Measurements from ENCODE around the gene C1orf167. TPM values are rescaled to one million over a fixed set of nuclear protein-coding genes. Genes with fewer than 3 reads are reported as not detected.
"Not testable (repeated sequence)": the region's sequence is repeated elsewhere in the genome, so short reads cannot be mapped to it uniquely, and the experiment has no call there.

C1orf167 gene
- total RNA-seq, 1 donor from 2014 or later: not detected

- Mint-ChIP-seq H3K4me3 (peak overlapping the region; percentile 35), H3K9me3 (no peaks in the 10 kb centered on the region), H3K4me1 (peaks cover 37% of the 10 kb centered on the region), H3K27ac (no peak overlapping the region), H3K27me3 (ENCODE audit: insufficient read depth, low read depth) (peaks cover 6% of the 10 kb centered on the region), H3K36me3 (peaks cover 6% of the 10 kb centered on the region)
- H3K36me3 ChIP-seq: no peaks in the 10 kb centered on the region
- H3K27me3 ChIP-seq: no peaks in the 10 kb centered on the region
- no peak overlapping the region for H2AFZ ChIP-seq (replicated peaks)
- H3K9me3 ChIP-seq (ENCODE audit: low read depth): no peaks in the 10 kb centered on the region
- H3K4me3 ChIP-seq: no peak overlapping the region
- peaks cover 33% of the 10 kb centered on the region for H3F3A ChIP-seq (ENCODE audit: low read depth)
- H4K20me1 ChIP-seq (ENCODE audit: low read depth): peaks cover 12% of the 10 kb centered on the region
- no peak overlapping the region for H3K9ac ChIP-seq
- H3K4me2 ChIP-seq: no peak overlapping the region
- H3K4me1 ChIP-seq: peaks cover 25% of the 10 kb centered on the region
- peaks cover 11% of the 10 kb centered on the region for H3K79me2 ChIP-seq (ENCODE audit: low read depth)
- no peak overlapping the region for H3K27ac ChIP-seq
- TF ChIP-seq EZH2phosphoT487 (IDR thresholded peaks at IDR 0.05) (no peak), CTCF (IDR thresholded peaks at IDR 0.05) (no peak), EZH2 (IDR thresholded peaks at IDR 0.05) (no peak)
- DNase-seq (ENCODE audit: low spot score): no peak
These were observed 38.9 kb downstream of the C1orf167 start for GRCh38 chr1:11800756-11801433.

GRCh38 chr1:11802616-11802972 is 40.6 kb downstream of the C1orf167 start:
- H3K9me3 ChIP-seq (ENCODE audit: low read depth): no peaks in the 10 kb centered on the region
- H3K4me1 ChIP-seq: peaks cover 36% of the 10 kb centered on the region
- H3K27ac ChIP-seq: no peak overlapping the region
- peak overlapping the region; percentile 96 for H3K4me3 Mint-ChIP-seq
- H3K4me3 ChIP-seq: peak overlapping the region; percentile 51
- peak overlapping the region; percentile 88 for H3K4me2 ChIP-seq
- peaks cover 6% of the 10 kb centered on the region for H3K27me3 Mint-ChIP-seq (ENCODE audit: insufficient read depth, low read depth)
- no peaks in the 10 kb centered on the region for H3K9me3 Mint-ChIP-seq
- H4K20me1 ChIP-seq (ENCODE audit: low read depth): peaks cover 20% of the 10 kb centered on the region
- no peaks in the 10 kb centered on the region for H3K36me3 ChIP-seq
- peaks cover 38% of the 10 kb centered on the region for H3F3A ChIP-seq (ENCODE audit: low read depth)
- peak overlapping the region; percentile 50 for H3K27ac Mint-ChIP-seq
- TF ChIP-seq EZH2phosphoT487 (IDR thresholded peaks at IDR 0.05): no peak
- TF ChIP-seq CTCF (IDR thresholded peaks at IDR 0.05): no peak
- no peak for TF ChIP-seq EZH2 (IDR thresholded peaks at IDR 0.05)
- H3K4me1 Mint-ChIP-seq: peaks cover 51% of the 10 kb centered on the region
- H3K9ac ChIP-seq: no peak overlapping the region
- H3K79me2 ChIP-seq (ENCODE audit: low read depth): peaks cover 26% of the 10 kb centered on the region
- no peak overlapping the region for H2AFZ ChIP-seq (replicated peaks)
- DNase-seq (ENCODE audit: low spot score): peak; percentile 9
- H3K36me3 Mint-ChIP-seq: peaks cover 6% of the 10 kb centered on the region
- H3K27me3 ChIP-seq: no peaks in the 10 kb centered on the region

- peaks cover 57% of the 10 kb centered on the region for H3K4me1 Mint-ChIP-seq
- H3K27me3 ChIP-seq: no peaks in the 10 kb centered on the region
These were observed 41.2 kb downstream of the C1orf167 start for GRCh38 chr1:11802973-11803885.

GRCh38 chr1:11803924-11804665 is 42.1 kb downstream of the C1orf167 start:
- not testable (repeated sequence) for H2AFZ ChIP-seq (replicated peaks)

More at GRCh38 chr1:11802973-11803885, 41.2 kb downstream of the C1orf167 start:
- peak overlapping the region; percentile 92 for H3K27ac Mint-ChIP-seq
- H3K27me3 Mint-ChIP-seq (ENCODE audit: insufficient read depth, low read depth): peaks cover 5% of the 10 kb centered on the region
- DNase-seq (ENCODE audit: low spot score): peak; percentile 95
- peak overlapping the region; percentile 51 for H3K4me3 ChIP-seq
- H3K4me1 ChIP-seq: peaks cover 40% of the 10 kb centered on the region
- peaks cover 1% of the 10 kb centered on the region for H3K36me3 ChIP-seq
- H3K9ac ChIP-seq: no peak overlapping the region
- peak overlapping the region; percentile 96 for H3K4me3 Mint-ChIP-seq
- H3K27ac ChIP-seq: no peak overlapping the region
- H3K9me3 ChIP-seq (ENCODE audit: low read depth): no peaks in the 10 kb centered on the region
- no peaks in the 10 kb centered on the region for H3K9me3 Mint-ChIP-seq
- H3F3A ChIP-seq (ENCODE audit: low read depth): peaks cover 38% of the 10 kb centered on the region
- H4K20me1 ChIP-seq (ENCODE audit: low read depth): peaks cover 23% of the 10 kb centered on the region
- H3K36me3 Mint-ChIP-seq: peaks cover 11% of the 10 kb centered on the region
- H2AFZ ChIP-seq (replicated peaks): peak overlapping the region; percentile 51
- H3K4me2 ChIP-seq: peak overlapping the region; percentile 88
- peaks cover 32% of the 10 kb centered on the region for H3K79me2 ChIP-seq (ENCODE audit: low read depth)
- TF ChIP-seq EZH2 (IDR thresholded peaks at IDR 0.05) (no peak), EZH2phosphoT487 (IDR thresholded peaks at IDR 0.05) (no peak), CTCF (IDR thresholded peaks at IDR 0.05) (no peak)

More at GRCh38 chr1:11803924-11804665, 42.1 kb downstream of the C1orf167 start:
- peaks cover 12% of the 10 kb centered on the region for H3K36me3 Mint-ChIP-seq
- H3K27ac Mint-ChIP-seq: peak overlapping the region; percentile 92
- peaks cover 60% of the 10 kb centered on the region for H3K4me1 Mint-ChIP-seq
- not testable (repeated sequence) for H3K9ac ChIP-seq; H3K27me3 Mint-ChIP-seq (ENCODE audit: insufficient read depth, low read depth); H3K27ac ChIP-seq; H3K27me3 ChIP-seq; H3K9me3 Mint-ChIP-seq; H3K36me3 ChIP-seq; DNase-seq (ENCODE audit: low spot score); H3K9me3 ChIP-seq (ENCODE audit: low read depth)
- H3K4me3 Mint-ChIP-seq: peak overlapping the region; percentile 96
- Histone ChIP-seq H3K79me2 (ENCODE audit: low read depth) (peaks cover 41% of the 10 kb centered on the region), H3K4me3 (peak overlapping the region; percentile 78), H3K4me2 (peak overlapping the region; percentile 88), H4K20me1 (ENCODE audit: low read depth) (peaks cover 27% of the 10 kb centered on the region), H3K4me1 (peaks cover 40% of the 10 kb centered on the region), H3F3A (ENCODE audit: low read depth) (peaks cover 38% of the 10 kb centered on the region)
